Ramos (cell line): ENCODE data around the gene CLEC10A.
"Not testable (repeated sequence)": the region's sequence is repeated elsewhere in the genome, so short reads cannot be mapped to it uniquely, and the experiment has no call there.

Experiments used
- in situ Hi-C: fragments of 300-500 bp; cut with MboI; formaldehyde crosslinking; loops from one replicate; pipeline ENCODE4 v1.14.3; 2022; ENCODE audit warnings: low sequenced_read_pairs; ENCODE audit not compliant: unreplicated experiment

Gene CLEC10A, protein sequence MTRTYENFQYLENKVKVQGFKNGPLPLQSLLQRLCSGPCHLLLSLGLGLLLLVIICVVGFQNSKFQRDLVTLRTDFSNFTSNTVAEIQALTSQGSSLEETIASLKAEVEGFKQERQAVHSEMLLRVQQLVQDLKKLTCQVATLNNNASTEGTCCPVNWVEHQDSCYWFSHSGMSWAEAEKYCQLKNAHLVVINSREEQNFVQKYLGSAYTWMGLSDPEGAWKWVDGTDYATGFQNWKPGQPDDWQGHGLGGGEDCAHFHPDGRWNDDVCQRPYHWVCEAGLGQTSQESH

DNA sequence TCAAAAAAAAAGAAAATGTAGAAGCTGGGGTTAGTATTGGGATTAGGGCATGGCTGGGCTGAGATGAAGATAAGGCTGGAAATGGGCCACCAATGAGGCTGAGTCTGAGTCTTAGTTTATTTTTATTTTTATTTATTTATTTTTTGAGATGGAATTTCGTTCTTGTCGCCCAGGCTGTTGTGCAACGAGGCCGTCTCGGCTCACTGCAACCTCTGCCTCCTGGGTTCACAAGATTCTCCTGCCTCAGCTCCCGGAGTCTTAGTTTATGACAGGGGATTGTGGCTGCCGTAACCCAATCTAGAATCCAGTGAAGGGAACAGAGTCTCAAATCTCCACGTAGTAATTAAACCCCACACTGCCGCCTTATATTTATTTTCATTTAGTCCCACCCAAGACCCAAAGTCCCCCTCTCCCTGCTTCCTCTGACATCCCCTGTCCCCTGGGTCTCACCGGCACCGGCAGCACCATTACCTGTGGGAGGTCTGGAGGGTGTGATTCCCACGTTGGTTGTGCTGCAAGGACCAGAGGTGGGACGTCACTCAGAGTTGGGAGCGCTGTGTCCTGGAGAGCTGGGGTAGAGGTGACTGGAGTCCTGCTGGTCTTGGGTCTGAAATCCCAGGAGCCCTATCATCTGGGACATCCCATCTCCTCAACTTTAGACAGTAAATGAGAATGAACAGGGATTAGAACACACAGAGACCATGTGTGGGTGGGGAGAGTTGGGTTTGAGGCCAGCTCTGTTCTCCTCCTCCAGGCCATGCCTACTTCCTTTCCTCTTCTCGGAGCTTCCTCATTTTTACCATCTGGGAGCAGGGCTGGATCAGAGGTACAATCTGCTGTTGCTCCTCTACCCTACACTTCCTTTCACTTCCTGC is at the start of gene CLEC10A:
CLEC10A (minus strand) TSS at position 671 of the 875 bp plus-strand sequence. CDS start 1,439 bp downstream, outside the sequence.
- in situ Hi-C loops = no loop called here

DNA sequence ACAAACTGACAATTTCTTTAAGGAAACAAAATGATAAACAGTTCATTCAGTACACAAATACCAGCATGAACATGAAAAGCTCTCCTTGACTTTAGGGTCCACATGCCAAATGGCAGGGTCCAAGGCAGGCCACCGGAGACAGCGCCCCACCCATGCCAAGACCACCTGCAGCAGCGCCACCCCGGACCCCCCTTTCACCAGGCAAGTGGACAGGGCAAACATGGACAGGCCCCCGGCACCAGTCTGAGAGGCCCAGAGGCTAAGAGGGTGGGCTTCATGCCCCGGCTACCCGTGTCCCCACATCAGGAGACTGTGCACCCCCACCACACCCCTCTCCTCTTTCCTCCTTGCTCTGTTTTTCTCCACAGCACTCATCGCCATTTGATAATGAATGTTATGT is 49.3 kb upstream of the CLEC10A start:
- in situ Hi-C loops = no loop called here

DNA sequence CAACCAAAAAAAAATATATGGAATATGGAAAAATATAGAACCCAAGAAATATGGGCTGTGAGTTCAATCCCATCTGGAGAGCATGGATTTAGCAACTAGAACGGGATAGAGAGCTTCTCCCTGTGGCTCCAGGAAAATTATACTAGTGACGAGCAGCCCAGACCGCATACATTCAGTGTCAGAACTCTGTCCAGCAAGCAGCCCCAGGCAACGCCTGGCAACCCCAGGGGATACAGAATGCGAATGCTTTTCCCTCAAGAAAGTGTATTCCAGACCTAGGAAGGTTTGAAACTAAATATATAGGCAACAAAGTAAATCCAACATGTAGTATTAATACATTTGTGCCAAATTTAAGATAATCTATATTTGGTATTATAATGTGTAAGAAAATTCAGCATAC is 48.1 kb upstream of the CLEC10A start:
- in situ Hi-C loops = no loop called here

DNA sequence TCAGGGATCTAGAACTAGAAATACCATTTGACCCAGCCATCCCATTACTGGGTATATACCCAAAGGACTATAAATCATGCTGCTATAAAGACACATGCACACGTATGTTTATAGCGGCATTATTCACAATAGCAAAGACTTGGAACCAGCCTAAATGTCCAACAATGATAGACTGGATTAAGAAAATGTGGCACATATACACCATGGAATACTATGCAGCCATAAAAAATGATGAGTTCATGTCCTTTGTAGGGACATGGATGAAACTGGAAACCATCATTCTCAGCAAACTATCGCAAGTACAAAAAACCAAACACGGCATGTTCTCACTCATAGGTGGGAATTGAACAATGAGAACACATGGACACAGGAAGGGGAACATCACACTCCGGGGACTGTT is 47.5 kb upstream of the CLEC10A start:
- in situ Hi-C loops = not testable (repeated sequence)

DNA sequence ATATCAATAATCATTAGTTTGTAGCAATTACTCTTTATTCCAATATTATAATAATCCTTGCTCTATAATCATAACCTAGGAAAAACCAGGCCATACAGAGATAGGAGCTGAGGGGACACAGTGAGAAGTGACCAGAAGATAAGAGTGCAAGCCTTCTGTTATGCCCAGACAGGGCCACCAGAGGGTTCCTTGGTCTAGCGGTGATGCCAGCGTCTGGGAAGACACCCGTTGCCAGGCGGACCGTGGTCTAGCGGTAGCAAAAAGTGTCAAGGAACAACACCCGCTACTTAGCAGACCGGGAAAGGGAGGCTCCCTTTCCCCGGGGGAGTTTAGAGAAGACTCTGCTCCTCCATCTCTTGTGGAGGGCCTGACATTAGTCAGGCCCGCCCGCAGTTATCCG is 46.3 kb upstream of the CLEC10A start:
- in situ Hi-C loops = not testable (repeated sequence)

DNA sequence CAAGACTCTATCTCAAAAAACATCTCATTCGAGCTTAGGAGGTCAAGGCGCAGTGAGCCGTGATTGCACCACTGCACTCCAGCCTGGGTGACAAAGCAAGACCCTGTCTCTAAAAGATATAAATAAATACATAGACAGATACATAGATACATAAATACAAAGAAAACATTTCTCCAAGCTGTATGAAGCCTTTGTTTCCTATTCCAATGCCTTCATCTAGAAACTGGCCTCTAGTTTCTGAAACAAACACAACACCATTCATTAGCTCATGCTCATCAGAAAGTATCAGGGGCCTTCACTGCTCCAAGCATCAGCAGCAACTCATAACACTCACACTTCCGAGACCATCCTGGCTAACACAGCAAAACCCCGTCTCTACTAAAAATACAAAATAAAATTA is 44.9 kb upstream of the CLEC10A start:
- in situ Hi-C loops = no loop called here

DNA sequence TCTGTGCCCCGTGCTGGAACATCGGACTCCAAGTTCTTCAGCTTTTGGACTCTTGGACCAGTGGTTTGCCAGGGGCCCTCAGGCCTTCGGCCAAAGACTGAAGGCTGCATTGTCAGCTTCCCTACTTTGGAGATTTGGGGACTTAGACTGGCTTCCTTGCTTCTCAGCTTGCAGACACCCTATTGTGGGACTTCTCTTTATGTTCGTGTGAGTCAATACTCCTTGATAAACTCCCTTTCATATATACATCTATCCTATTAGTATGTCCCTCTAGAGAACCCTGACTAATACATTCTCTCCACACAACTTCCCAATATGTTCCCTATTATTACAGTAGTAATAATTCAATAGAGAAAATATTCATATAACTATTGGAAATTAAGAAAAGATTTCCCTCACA is 43.8 kb upstream of the CLEC10A start:
- in situ Hi-C loops = no loop called here

DNA sequence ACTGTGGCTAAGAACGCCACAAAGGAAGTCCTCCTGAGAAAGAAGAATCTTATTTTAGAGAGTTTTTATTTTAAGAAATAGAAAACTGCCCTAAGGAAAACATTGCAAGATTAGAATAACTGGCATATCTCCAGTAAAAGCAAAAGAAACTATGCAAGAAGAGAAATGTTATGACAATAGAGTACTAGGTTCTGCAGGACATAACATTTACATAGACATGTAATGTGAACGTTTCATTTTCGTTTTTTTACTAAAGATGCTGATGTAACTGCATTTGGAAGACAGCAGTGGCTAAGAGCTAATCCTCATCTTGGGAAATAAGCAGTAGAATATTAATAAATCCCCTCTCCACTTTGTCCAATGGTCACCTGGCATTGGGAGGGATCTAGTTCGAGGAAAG is 42.3 kb upstream of the CLEC10A start:
- in situ Hi-C loops = no loop called here

DNA sequence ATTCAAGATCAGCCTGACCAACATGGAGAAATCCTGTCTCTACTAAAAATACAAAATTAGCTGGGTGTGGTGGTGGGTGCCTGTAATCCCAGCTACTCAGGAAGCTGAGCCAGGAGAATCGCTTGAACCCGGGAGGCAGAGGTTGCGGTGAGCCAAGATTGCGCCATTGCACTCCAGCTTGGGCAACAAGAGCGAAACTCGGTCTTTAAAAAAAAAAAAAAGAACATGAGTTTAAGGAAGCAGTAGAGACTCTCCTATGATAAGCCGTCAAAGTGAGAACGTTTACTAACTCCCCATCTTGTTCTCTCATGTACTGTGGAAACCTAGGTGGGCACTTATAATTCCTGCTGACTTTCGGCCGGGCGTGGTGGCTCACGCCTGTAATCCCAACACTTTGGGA is 40.6 kb upstream of the CLEC10A start:
- in situ Hi-C loops = not testable (repeated sequence)

DNA sequence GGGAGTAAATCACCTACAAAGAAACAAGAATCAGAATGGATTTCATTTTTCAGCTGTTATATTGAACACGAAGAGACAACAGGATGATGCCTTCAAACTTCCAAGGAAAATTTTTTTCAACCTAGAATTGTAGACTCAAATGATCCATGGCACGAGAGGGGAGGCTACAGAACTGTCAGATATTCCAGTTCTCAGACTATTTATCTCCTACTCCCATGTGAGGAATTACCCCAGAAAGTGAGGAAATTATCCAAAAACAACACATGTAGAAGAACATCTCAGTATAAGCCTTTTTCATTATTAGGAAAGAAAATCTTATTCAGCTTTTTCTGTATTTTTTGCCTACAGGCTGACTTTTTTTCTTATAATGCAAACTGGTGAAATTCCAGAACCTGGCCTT is 40.1 kb upstream of the CLEC10A start:
- in situ Hi-C loops = no loop called here

DNA sequence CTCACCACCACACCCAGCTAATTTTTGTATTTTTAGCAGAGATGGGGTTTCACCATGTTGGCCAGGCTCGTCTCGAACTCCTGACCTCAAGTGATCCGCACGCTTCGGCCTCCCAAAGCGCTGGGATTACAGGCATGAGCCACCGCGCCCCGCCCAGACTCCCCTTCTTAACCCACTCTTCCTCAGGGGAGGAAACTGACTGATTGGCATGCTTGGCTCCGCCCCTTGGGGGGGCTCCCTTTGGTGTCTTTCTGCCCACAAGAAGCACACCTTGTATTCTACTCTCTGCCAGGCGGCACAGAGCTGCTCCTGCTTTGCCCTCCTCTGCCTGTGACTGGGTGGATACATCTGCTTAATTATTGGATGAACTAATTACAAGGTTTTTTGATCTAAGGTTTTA is 39.3 kb upstream of the CLEC10A start:
- in situ Hi-C loops = no loop called here

DNA sequence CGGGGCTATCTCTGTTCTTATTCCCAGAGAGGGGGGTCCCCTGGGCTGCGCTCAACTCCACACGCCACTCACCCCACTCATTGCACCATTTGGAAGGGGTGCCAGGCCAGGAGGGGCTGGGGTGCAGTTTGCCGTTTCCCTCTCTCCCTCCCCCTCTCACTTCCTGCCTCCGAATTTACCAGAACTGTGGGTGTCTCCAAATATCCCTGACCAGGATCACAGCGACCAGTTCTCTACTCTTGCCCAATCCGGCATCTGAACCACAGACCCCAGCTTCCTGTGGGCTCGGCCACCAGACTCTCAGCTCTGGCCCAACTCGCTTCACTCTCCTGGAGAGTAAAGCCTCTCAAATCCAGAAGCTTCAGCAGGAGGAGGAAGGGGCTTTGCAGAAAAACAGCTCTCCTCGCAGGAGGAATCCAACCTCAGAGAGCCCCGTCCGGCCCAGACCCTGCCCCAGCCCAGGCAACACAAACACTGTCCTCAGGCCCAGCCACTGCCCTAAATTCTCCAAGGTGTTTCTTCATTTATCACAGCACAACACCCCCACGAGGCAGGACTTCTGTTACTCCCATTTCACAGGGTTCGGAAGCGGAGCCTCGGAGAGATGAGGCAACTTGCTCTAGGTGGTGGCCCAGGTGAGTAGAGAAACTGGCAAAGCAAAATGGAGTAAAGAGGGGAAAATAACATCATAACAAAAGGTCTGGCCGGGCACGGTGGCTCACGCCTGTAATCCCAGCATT is 35.0 kb upstream of the CLEC10A start:
- in situ Hi-C loops = no loop called here

DNA sequence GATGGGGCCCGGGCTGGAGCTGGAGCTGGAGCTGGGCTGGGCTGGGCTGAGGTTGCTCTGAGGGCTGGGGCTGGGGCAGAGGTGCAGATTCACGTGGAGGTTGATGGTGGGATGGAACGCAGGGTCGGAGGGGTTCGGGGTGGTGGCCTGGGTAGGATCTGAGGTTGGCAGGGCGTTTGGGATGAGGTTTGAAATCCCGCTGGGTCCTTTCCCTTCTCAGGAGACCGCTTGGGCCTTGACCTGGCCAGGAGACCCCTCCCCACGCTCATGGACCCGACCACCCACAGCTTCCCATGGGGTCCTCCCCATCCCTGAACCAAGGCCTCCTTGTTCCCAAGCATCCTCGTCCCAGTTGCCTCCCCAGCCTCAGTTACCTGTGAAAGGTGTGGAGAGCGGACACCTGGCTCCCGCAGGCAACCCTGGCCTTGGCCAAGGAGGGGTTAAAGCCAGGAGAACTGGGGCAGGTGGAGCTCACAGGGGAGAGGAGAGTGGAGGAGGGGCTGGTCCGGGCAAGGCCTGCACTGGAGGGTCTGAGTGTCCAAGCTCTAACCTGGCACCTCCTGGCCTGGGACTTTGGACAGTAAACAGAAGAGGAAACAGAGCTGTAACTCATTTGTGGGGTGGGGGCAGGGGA is 34.3 kb upstream of the CLEC10A start, which contains the start of gene ASGR2:
ASGR2 (minus strand) TSS at position 582 of the 634 bp plus-strand sequence. CDS start 582 bp downstream, outside the sequence.
- in situ Hi-C loops = no loop called here

DNA sequence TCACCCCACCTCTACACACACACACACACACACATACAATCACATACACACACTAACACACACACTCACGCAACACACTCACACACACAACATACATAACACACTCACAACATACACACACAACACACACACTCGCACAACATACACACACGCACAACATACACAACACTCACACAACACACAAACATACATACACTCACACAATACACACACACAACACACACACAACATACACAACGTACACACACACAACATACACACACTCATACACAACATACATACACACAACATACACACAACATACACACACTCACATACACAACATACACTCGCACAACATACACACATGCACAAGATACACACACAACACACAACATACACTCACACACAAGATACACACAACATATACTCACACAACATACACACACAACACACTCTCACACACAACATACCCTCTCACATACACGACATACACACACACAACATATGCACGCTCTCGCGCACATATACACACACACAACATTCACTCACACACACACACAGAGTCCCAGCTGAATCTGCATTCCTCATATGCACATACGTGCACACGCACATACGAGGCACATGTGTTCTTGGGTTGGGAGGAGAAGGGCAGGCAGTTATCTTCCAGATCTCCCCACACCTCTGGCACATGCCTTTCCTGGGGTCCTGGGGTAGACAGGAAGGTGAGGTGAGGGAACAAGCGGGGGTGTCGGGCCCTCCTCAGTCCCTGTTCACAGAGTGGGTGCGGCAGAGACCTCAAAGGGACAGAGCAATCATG is 33.4 kb upstream of the CLEC10A start:
- in situ Hi-C loops = no loop called here

DNA sequence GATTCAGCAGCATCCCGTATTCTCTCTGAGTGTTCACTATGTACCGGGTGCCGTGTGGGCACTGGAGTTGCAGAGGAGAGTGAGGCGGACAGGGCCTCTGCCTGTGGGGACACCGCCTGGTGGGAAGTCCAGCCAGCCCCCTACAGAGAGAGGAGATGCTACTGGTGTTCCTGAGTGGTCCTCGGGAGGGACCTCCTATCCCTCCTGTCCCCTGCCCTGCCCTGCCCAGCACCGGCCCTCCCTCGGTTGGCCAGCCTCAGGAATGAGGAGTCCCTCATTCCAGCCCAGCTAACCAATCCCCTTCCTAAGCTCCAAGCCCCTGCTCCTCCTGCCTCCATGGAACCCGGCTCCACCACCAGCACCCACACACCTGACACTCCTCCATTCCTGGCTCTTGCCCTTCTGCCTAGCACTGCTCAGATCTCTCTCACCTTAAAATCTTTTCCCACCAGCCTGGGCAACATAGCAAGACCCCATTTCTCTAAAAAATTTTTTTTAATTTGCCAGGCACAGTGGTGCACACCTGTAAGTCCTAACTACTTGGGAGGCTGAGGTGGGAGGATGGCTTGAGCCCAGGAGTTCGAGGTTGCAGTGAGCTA is 32.6 kb upstream of the CLEC10A start:
- in situ Hi-C loops = no loop called here

DNA sequence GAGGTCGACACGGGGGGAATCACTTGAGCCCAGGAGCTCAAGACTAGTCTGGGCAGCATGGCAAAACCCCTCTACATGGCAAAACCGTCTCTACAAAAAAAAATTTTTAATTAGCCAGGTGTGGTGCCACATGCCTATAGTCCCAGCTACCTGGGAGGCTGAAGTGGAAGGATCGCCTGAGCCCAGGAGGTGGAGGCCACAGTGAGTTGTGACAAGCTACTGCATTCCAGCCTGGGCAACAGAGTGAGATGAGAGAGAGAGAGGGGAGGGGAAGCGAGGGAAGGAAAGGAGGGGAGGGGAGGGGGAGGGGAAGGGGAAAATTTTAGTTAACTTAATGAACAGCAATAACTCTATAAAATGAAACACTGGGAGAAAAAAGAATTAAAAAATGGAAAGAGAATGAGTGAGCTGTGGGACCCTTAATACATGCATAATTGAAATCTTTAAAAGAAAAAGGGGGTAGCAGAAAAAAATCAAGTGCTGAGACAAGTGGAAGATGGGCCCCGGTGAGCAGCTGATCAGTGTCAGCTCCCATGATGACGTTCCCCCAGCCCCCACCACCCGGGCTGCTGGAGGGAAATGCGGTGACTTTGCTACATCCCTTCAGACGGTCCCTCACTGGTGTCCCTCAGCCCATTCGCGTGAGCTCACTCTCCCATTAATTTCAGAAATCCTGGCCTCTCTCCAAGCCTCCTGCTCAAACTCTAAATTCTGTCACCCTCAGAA is 31.9 kb upstream of the CLEC10A start:
- in situ Hi-C loops = no loop called here

DNA sequence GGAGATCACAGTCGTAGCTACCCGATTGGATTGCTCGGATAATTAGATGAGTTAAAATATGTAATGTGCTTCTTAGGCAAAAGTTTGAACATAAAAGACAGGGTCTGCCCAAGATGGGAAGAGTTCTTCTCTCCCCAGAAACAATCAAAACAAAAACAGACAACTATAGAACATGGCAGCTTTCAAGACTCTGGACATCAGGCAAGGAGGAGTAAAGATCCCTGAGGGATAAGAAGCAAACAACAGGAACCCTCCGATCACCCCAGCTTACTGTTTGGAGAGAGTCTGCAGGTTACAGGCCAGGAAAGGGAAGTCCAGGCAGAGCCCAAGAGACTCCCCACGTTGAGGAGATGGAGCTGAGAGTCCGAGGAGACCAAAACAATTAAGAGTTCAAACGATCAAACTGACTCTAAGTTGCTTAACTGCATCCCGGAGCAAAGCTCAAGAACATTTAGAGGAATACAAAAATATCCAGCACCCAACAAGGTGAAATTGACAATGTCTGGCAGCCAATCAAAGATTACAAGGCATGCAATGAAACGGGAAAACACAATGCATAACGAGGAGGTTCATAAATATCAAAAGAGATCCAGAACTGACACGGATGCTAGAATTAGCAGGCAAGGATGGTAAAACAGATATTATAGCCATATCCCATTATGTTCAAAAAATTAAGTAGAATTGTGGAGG is 30.7 kb upstream of the CLEC10A start:
- in situ Hi-C loops = no loop called here
